ENCODE measurements around the gene CEMIP. TPM values are rescaled to one million over a fixed set of nuclear protein-coding genes. Genes with fewer than 3 reads are reported as not detected.

CEMIP gene
- total and polyA plus RNA-seq, 10 of the 15 experiments (the other 5 are each of a cell fraction or from before 2014, with no cell fraction given), result 0.01 to 0.44 (median 0.16) TPM; not detected in 6

DNA sequence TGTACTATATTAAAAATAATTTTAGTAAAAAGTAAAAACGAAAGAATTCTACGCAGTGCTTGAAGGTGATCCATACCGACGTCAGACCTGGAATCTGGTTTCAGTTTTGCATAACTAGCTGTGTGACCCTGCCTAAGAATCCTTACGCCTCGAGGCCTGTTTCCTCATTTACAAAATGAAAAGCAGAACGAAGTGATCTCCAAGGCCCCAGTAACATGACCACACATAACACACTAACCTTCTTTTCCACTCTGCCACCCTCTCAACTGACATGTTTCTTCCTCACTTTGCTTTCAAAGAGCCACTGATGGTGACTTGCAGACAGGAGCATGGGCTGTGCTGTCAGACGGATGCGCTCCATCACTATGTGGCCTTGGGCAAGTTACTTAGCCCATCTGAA lies 205.7 kb downstream of the CEMIP start:
- no peak overlapping the region; the same call in 1 of the 2 replicates for H3K9ac ChIP-seq (ENCODE audit: control insufficient read depth, insufficient read depth, low read length)
- 24% methylated on average over 9 of the region's 9 CpGs for WGBS (ENCODE audit: insufficient coverage, insufficient replicate concordance, low lambda C conversion rate, missing lambda C conversion rate)
- TF ChIP-seq PAX8 (IDR thresholded peaks at IDR 0.05) (0 out of 2 replicates have a peak, but pooled peaks have one; percentile 38), EED (IDR thresholded peaks at IDR 0.05; ENCODE audit: low read depth) (peak; percentile 37; the same call in 1 of the 2 replicates), NR2F1 (conservative IDR thresholded peaks at IDR 0.05) (no peak), IKZF2 (IDR thresholded peaks at IDR 0.05) (peak; percentile 56 to 71; a peak in 2 of 4 replicates)
- TF ChIP-seq, protein P1, sequence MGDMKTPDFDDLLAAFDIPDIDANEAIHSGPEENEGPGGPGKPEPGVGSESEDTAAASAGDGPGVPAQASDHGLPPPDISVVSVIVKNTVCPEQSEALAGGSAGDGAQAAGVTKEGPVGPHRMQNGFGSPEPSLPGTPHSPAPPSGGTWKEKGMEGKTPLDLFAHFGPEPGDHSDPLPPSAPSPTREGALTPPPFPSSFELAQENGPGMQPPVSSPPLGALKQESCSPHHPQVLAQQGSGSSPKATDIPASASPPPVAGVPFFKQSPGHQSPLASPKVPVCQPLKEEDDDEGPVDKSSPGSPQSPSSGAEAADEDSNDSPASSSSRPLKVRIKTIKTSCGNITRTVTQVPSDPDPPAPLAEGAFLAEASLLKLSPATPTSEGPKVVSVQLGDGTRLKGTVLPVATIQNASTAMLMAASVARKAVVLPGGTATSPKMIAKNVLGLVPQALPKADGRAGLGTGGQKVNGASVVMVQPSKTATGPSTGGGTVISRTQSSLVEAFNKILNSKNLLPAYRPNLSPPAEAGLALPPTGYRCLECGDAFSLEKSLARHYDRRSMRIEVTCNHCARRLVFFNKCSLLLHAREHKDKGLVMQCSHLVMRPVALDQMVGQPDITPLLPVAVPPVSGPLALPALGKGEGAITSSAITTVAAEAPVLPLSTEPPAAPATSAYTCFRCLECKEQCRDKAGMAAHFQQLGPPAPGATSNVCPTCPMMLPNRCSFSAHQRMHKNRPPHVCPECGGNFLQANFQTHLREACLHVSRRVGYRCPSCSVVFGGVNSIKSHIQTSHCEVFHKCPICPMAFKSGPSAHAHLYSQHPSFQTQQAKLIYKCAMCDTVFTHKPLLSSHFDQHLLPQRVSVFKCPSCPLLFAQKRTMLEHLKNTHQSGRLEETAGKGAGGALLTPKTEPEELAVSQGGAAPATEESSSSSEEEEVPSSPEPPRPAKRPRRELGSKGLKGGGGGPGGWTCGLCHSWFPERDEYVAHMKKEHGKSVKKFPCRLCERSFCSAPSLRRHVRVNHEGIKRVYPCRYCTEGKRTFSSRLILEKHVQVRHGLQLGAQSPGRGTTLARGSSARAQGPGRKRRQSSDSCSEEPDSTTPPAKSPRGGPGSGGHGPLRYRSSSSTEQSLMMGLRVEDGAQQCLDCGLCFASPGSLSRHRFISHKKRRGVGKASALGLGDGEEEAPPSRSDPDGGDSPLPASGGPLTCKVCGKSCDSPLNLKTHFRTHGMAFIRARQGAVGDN (IDR thresholded peaks at IDR 0.05), result no peak
- ChIA-PET POLR2A (interaction anchor here (0.6 to 1.3 kb wide), 2 partner anchors 17 to 35 kb away, joined by 3 to 5 read pairs; no protein-coding TSS in a partner anchor), SMC1A (ENCODE audit: uncharacterized antibody, unreplicated experiment) (interaction anchor here (3.0 kb wide), 1 partner anchor 281 kb away, joined by 11 read pairs; no protein-coding TSS in a partner anchor), CTCF (interaction anchor here (1.2 to 4.7 kb wide), 3 partner anchors 64 to 282 kb away, joined by 3 to 27 read pairs (median 4); no protein-coding TSS in a partner anchor), RAD21 (ENCODE audit: unreplicated experiment) (interaction anchor here (2.4 kb wide), 1 partner anchor 281 kb away, joined by 14 read pairs; no protein-coding TSS in a partner anchor)
- intact Hi-C loops (cut with micrococcal nuclease; ENCODE audit: unreplicated experiment) (loop anchor here (1.0 kb wide), 1 partner anchor 38 kb away; no protein-coding TSS in a partner anchor), in situ Hi-C loops (cut with MboI) (no loop called here)
- FAIRE-seq, result no peak
- H3K4me3 ChIP-seq, result peak overlapping the region; percentile 26; the same call in 1 of the 2 replicates
- BruUV-seq (replicated peaks), result no TSS peak
- peak overlapping the region; percentile 88 for H3K4me2 ChIP-seq (ENCODE audit: control insufficient read depth, insufficient read depth)
- H3K36me3 ChIP-seq (ENCODE audit: control insufficient read depth in 2 of 2, insufficient read depth in 2 of 2, low read length in 1 of 2), result peaks cover 0 to 8% of the 10 kb centered on the region in 2 experiments
- peaks cover 5% of the 10 kb centered on the region for H3K4me1 ChIP-seq (ENCODE audit: control insufficient read depth, insufficient read depth, low read length)
- peaks cover 65% of the 10 kb centered on the region for H3K79me2 ChIP-seq (ENCODE audit: control insufficient read depth, insufficient read depth, low read length)
- no peaks in the 10 kb centered on the region for H4K20me1 ChIP-seq (ENCODE audit: control insufficient read depth, insufficient read depth)
- peak overlapping the region; percentile 21; the same call in 1 of the 2 replicates for H2AFZ ChIP-seq (ENCODE audit: control insufficient read depth, low read depth, low read length)
- no peak for DNase-seq (ENCODE audit: low read depth, low spot score)
- peak overlapping the region; percentile 27 for H3K27ac ChIP-seq (ENCODE audit: control insufficient read depth, insufficient read depth)
- no peaks in the 10 kb centered on the region for H3K27me3 ChIP-seq (replicated peaks in 1 of 2; ENCODE audit: control insufficient read depth in 2 of 2, insufficient read depth in 2 of 2, low read length in 1 of 2)
- ATAC-seq, result peak; percentile 16
- H3K9me3 ChIP-seq (replicated peaks; ENCODE audit: control insufficient read depth, insufficient read depth, low read length), result no peaks in the 10 kb centered on the region

Data from GM12878 (cell line).